ENCODE data around the gene RSU1.

Gene RSU1

GRCh38 chr10:16789765-16790164 lies 27.5 kb downstream of the RSU1 start:
- Histone ChIP-seq H3K4me3 (ENCODE audit: low read length) (no peak overlapping the region), H2AFZ (ENCODE audit: low read depth, low read length) (no peak overlapping the region), H3K4me1 (ENCODE audit: insufficient read depth, low read length) (peaks cover 6% of the 10 kb centered on the region), H3K27me3 (ENCODE audit: insufficient read depth, low read length) (no peaks in the 10 kb centered on the region), H3K9me3 (ENCODE audit: low read length) (no peaks in the 10 kb centered on the region), H3K36me3 (ENCODE audit: insufficient read depth, low read length) (no peaks in the 10 kb centered on the region)

- Histone ChIP-seq H3K4me3 (ENCODE audit: low read length) (no peak overlapping the region), H3K4me1 (ENCODE audit: insufficient read depth, low read length) (peaks cover 6% of the 10 kb centered on the region), H3K9me3 (ENCODE audit: low read length) (no peaks in the 10 kb centered on the region), H2AFZ (ENCODE audit: low read depth, low read length) (no peak overlapping the region), H3K27me3 (ENCODE audit: insufficient read depth, low read length) (no peaks in the 10 kb centered on the region), H3K36me3 (ENCODE audit: insufficient read depth, low read length) (no peaks in the 10 kb centered on the region)
Measured at GRCh38 chr10:16789261-16789660, 28.0 kb downstream of the RSU1 start.

GRCh38 chr10:16788778-16789177 lies 28.4 kb downstream of the RSU1 start:
- peaks cover 2% of the 10 kb centered on the region for H3K9me3 ChIP-seq (ENCODE audit: low read length)
- H2AFZ ChIP-seq (ENCODE audit: low read depth, low read length): no peak overlapping the region
- H3K27me3 ChIP-seq (ENCODE audit: insufficient read depth, low read length): no peaks in the 10 kb centered on the region
- peaks cover 6% of the 10 kb centered on the region for H3K4me1 ChIP-seq (ENCODE audit: insufficient read depth, low read length)
- no peaks in the 10 kb centered on the region for H3K36me3 ChIP-seq (ENCODE audit: insufficient read depth, low read length)
- no peak overlapping the region for H3K4me3 ChIP-seq (ENCODE audit: low read length)

- peaks cover 2% of the 10 kb centered on the region for H3K9me3 ChIP-seq (ENCODE audit: low read length)
- H3K4me1 ChIP-seq (ENCODE audit: insufficient read depth, low read length): peaks cover 6% of the 10 kb centered on the region
- H3K4me3 ChIP-seq (ENCODE audit: low read length): no peak overlapping the region
- no peaks in the 10 kb centered on the region for H3K27me3 ChIP-seq (ENCODE audit: insufficient read depth, low read length)
- no peak overlapping the region for H2AFZ ChIP-seq (ENCODE audit: low read depth, low read length)
- H3K36me3 ChIP-seq (ENCODE audit: insufficient read depth, low read length): no peaks in the 10 kb centered on the region
Measured at GRCh38 chr10:16788125-16788524, 29.1 kb downstream of the RSU1 start.

- no peaks in the 10 kb centered on the region for H3K36me3 ChIP-seq (ENCODE audit: insufficient read depth, low read length)
- peaks cover 2% of the 10 kb centered on the region for H3K9me3 ChIP-seq (ENCODE audit: low read length)
- no peaks in the 10 kb centered on the region for H3K27me3 ChIP-seq (ENCODE audit: insufficient read depth, low read length)
- no peak overlapping the region for H2AFZ ChIP-seq (ENCODE audit: low read depth, low read length)
- no peak overlapping the region for H3K4me3 ChIP-seq (ENCODE audit: low read length)
- peaks cover 6% of the 10 kb centered on the region for H3K4me1 ChIP-seq (ENCODE audit: insufficient read depth, low read length)
Measured at GRCh38 chr10:16787361-16787791, 29.8 kb downstream of the RSU1 start.

GRCh38 chr10:16780338-16780880 lies 36.8 kb downstream of the RSU1 start:
- Histone ChIP-seq H3K9me3 (ENCODE audit: low read length) (peaks cover 2% of the 10 kb centered on the region), H3K27me3 (ENCODE audit: insufficient read depth, low read length) (no peaks in the 10 kb centered on the region), H3K4me1 (ENCODE audit: insufficient read depth, low read length) (peaks cover 2% of the 10 kb centered on the region), H3K4me3 (ENCODE audit: low read length) (no peak overlapping the region), H2AFZ (ENCODE audit: low read depth, low read length) (no peak overlapping the region), H3K36me3 (ENCODE audit: insufficient read depth, low read length) (no peaks in the 10 kb centered on the region)

- H3K9me3 ChIP-seq (ENCODE audit: low read length): peaks cover 2% of the 10 kb centered on the region
- H2AFZ ChIP-seq (ENCODE audit: low read depth, low read length): no peak overlapping the region
- H3K27me3 ChIP-seq (ENCODE audit: insufficient read depth, low read length): no peaks in the 10 kb centered on the region
- H3K4me1 ChIP-seq (ENCODE audit: insufficient read depth, low read length): peaks cover 2% of the 10 kb centered on the region
- H3K4me3 ChIP-seq (ENCODE audit: low read length): no peak overlapping the region
- H3K36me3 ChIP-seq (ENCODE audit: insufficient read depth, low read length): no peaks in the 10 kb centered on the region
Measured at GRCh38 chr10:16779384-16779915, 37.8 kb downstream of the RSU1 start.

GRCh38 chr10:16777473-16778370 lies 39.5 kb downstream of the RSU1 start:
- H3K9me3 ChIP-seq (ENCODE audit: low read length): no peaks in the 10 kb centered on the region
- H3K4me3 ChIP-seq (ENCODE audit: low read length): no peak overlapping the region
- no peaks in the 10 kb centered on the region for H3K27me3 ChIP-seq (ENCODE audit: insufficient read depth, low read length)
- H2AFZ ChIP-seq (ENCODE audit: low read depth, low read length): no peak overlapping the region
- H3K4me1 ChIP-seq (ENCODE audit: insufficient read depth, low read length): peaks cover 2% of the 10 kb centered on the region
- no peaks in the 10 kb centered on the region for H3K36me3 ChIP-seq (ENCODE audit: insufficient read depth, low read length)

GRCh38 chr10:16776896-16777295 lies 40.3 kb downstream of the RSU1 start:
- Histone ChIP-seq H3K4me1 (ENCODE audit: insufficient read depth, low read length) (peaks cover 2% of the 10 kb centered on the region), H3K4me3 (ENCODE audit: low read length) (no peak overlapping the region), H3K36me3 (ENCODE audit: insufficient read depth, low read length) (no peaks in the 10 kb centered on the region), H3K9me3 (ENCODE audit: low read length) (no peaks in the 10 kb centered on the region), H2AFZ (ENCODE audit: low read depth, low read length) (no peak overlapping the region), H3K27me3 (ENCODE audit: insufficient read depth, low read length) (no peaks in the 10 kb centered on the region)

- H3K4me1 ChIP-seq (ENCODE audit: insufficient read depth, low read length): peaks cover 2% of the 10 kb centered on the region
- H3K4me3 ChIP-seq (ENCODE audit: low read length): no peak overlapping the region
- H3K36me3 ChIP-seq (ENCODE audit: insufficient read depth, low read length): no peaks in the 10 kb centered on the region
- H3K9me3 ChIP-seq (ENCODE audit: low read length): no peaks in the 10 kb centered on the region
- H3K27me3 ChIP-seq (ENCODE audit: insufficient read depth, low read length): no peaks in the 10 kb centered on the region
- no peak overlapping the region for H2AFZ ChIP-seq (ENCODE audit: low read depth, low read length)
Measured at GRCh38 chr10:16773334-16773733, 43.9 kb downstream of the RSU1 start.

GRCh38 chr10:16770670-16771069 lies 46.6 kb downstream of the RSU1 start:
- no peak overlapping the region for H2AFZ ChIP-seq (ENCODE audit: low read depth, low read length)
- no peaks in the 10 kb centered on the region for H3K4me1 ChIP-seq (ENCODE audit: insufficient read depth, low read length)
- H3K27me3 ChIP-seq (ENCODE audit: insufficient read depth, low read length): no peaks in the 10 kb centered on the region
- H3K4me3 ChIP-seq (ENCODE audit: low read length): no peak overlapping the region
- H3K36me3 ChIP-seq (ENCODE audit: insufficient read depth, low read length): no peaks in the 10 kb centered on the region
- H3K9me3 ChIP-seq (ENCODE audit: low read length): no peaks in the 10 kb centered on the region

- Histone ChIP-seq H3K4me1 (ENCODE audit: insufficient read depth, low read length) (no peaks in the 10 kb centered on the region), H3K36me3 (ENCODE audit: insufficient read depth, low read length) (no peaks in the 10 kb centered on the region), H3K9me3 (ENCODE audit: low read length) (no peaks in the 10 kb centered on the region), H3K27me3 (ENCODE audit: insufficient read depth, low read length) (no peaks in the 10 kb centered on the region), H3K4me3 (ENCODE audit: low read length) (no peak overlapping the region), H2AFZ (ENCODE audit: low read depth, low read length) (no peak overlapping the region)
Measured at GRCh38 chr10:16770141-16770540, 47.1 kb downstream of the RSU1 start.

GRCh38 chr10:16769331-16769730 lies 47.9 kb downstream of the RSU1 start:
- H3K4me3 ChIP-seq (ENCODE audit: low read length): no peak overlapping the region
- no peaks in the 10 kb centered on the region for H3K4me1 ChIP-seq (ENCODE audit: insufficient read depth, low read length)
- no peak overlapping the region for H2AFZ ChIP-seq (ENCODE audit: low read depth, low read length)
- H3K9me3 ChIP-seq (ENCODE audit: low read length): no peaks in the 10 kb centered on the region
- H3K36me3 ChIP-seq (ENCODE audit: insufficient read depth, low read length): no peaks in the 10 kb centered on the region
- H3K27me3 ChIP-seq (ENCODE audit: insufficient read depth, low read length): no peaks in the 10 kb centered on the region

All from neuron (in vitro differentiated cells).